ENCODE data around the gene INPP5J. TPM values are rescaled to one million over a fixed set of nuclear protein-coding genes. Genes with fewer than 3 reads are reported as not detected.

The INPP5J gene
- total and polyA plus RNA-seq, 2 of the 13 experiments (the other 11 are each of a cell fraction or from before 2014, with no cell fraction given) = 0.24 to 1.1 TPM

- TF ChIP-seq THAP9 (CRISPR knock-in tag; IDR thresholded peaks at IDR 0.05; ENCODE audit: borderline replicate concordance) (no peak; the same call in 1 of the 2 replicates), ZNF33A (CRISPR knock-in tag; IDR thresholded peaks at IDR 0.05; ENCODE audit: borderline replicate concordance) (no peak), USF2 (IDR thresholded peaks at IDR 0.05; ENCODE audit: low read depth, low read length) (no peak), USF2 (CRISPR knock-in tag; IDR thresholded peaks at IDR 0.05; ENCODE audit: borderline replicate concordance) (no peak), NFAT5 (CRISPR knock-in tag; IDR thresholded peaks at IDR 0.05) (no peak), RFX5 (IDR thresholded peaks at IDR 0.05; ENCODE audit: low read depth, low read length) (no peak), RELA (CRISPR knock-in tag; IDR thresholded peaks at IDR 0.05) (no peak), ZNF687 (CRISPR knock-in tag; IDR thresholded peaks at IDR 0.05) (peak; percentile 67), ZNF724P (CRISPR knock-in tag; IDR thresholded peaks at IDR 0.05; ENCODE audit: borderline replicate concordance) (no peak)
- TF ChIP-seq, protein P1, sequence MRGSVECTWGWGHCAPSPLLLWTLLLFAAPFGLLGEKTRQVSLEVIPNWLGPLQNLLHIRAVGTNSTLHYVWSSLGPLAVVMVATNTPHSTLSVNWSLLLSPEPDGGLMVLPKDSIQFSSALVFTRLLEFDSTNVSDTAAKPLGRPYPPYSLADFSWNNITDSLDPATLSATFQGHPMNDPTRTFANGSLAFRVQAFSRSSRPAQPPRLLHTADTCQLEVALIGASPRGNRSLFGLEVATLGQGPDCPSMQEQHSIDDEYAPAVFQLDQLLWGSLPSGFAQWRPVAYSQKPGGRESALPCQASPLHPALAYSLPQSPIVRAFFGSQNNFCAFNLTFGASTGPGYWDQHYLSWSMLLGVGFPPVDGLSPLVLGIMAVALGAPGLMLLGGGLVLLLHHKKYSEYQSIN (CRISPR knock-in tag; IDR thresholded peaks at IDR 0.05; ENCODE audit: borderline replicate concordance) = no peak
Measured at GRCh38 chr22:31107178-31107893, 15.4 kb upstream of the INPP5J start, which contains the start of gene SELENOM (continued).
